Measurements from ENCODE around the gene ZNF550.

The ZNF550 gene

DNA sequence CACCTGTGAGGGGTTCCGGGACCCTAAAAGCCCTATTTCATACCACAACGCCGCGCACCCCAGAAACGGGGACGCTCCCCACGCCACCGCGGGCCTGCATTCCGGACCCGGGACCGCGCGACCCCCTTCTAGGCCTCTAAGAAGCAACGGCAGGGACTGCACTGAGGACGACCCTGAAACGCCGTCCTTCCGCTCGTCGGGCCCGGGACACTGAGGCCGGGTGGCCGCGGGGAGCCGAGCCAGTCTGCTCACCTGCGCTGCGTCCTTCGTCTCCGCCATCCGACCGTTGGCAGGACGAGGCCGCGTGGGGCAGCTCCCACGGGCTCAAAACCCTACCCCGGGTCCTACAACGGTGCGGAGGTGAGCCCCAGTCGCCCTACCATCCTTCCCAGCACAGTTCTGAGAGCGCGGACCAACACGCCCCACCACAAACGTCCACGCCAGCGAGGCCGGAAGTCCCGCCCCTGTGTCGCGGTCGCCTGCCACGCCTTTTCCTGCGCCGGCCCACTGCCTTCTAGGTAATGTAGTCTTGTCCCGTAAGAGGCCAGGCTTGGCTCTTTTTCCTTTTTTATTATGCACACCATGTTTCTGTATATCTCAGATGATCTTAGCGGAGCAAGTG lies at the start of gene ZNF550:
Gene ZNF550 (minus strand): TSS at position 460 of the 622 bp plus-strand sequence. CDS start 181 bp downstream, at position 279.
- peak; percentile 77 for DNase-seq (ENCODE audit: low read depth)

DNA sequence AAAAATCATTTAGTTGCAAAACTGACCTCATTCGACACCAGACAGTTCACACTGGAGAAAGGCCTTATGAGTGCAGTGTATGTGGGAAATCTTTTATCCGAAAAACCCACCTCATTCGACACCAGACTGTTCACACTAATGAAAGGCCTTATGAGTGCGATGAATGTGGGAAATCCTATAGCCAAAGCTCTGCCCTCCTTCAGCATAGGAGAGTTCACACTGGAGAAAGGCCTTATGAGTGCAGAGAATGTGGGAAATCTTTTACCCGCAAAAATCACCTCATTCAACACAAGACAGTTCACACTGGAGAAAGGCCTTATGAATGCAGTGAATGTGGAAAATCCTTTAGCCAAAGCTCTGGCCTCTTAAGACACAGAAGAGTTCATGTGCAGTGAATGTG lies 47.3 kb upstream of the ZNF550 start:
- no peak for DNase-seq (ENCODE audit: low read depth)

DNA sequence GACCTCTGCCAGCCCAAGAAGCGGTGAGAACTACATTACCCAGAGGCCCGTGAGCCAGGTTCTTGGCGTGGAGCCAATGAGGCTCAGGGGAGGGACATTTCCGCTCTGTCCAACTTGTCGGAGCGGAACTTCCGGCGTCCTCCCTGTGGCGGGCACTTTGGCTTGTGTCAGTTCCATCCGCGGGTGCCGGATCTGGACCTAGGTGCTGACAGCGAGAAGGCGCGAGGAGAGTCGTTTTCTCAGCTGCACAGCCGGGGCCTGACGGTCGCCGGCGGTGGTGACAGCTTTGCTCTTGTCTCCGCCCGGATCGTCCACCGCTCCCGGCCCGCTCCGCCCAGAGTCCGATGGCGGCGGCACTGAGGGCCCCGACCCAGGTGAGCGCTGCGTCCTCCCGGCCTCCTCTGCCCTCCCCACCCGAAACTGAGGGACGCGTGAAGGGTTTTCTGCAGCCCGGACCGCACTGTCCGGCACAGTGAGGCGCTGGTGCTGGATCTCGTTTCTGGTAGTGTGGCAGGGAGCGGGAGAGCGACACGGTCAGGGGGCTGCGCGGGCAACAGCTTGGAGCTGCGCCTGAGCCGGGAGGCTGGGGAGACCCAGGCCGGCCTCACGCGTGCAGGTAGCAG lies 40.2 kb upstream of the ZNF550 start, which contains the start of gene ZNF530:
Gene ZNF530 (plus strand): TSS at position 125 of the 623 bp plus-strand sequence. CDS start 4,461 bp downstream, outside the sequence.
- peak; percentile 79 for DNase-seq (ENCODE audit: low read depth)

DNA sequence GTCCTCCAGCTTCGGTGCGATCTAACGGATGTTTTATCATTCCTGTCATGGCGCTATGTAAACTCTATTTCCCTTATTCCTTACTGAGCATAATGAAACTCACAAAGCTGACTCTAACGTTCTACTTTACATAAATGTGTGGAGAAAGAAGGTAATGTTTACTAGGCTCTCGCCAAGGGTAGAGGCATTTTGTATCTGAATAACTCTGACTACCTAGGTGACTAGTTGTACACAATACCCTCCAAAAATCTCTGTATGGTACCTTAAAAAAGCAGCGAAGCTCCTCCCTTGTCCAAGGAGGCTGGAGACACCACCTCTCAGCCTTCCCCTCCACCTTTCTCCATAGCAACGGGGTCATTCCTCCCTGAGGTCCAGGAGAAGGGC lies 39.7 kb upstream of the ZNF550 start:
- no peak for DNase-seq (ENCODE audit: low read depth)

DNA sequence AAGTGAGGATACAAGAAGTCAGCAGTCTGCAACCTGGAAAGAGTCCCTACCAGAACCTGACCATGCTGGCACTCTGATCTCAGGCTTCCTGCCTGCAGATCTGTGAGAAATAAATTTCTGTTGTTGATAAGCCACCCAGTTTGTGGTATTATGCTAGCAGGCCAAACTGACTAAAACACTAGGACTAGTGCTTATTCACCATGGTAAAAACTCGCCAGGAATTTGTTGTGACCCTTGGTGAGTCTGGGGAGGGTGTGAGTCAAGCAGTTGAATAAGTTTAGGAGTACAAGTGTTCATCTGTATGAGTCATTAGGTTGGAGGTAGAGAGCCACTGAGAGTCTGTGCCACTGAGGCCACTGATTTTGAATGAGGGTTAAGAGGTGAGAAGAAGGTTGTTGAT lies 27.9 kb upstream of the ZNF550 start:
- no peak for DNase-seq (ENCODE audit: low read depth)

DNA sequence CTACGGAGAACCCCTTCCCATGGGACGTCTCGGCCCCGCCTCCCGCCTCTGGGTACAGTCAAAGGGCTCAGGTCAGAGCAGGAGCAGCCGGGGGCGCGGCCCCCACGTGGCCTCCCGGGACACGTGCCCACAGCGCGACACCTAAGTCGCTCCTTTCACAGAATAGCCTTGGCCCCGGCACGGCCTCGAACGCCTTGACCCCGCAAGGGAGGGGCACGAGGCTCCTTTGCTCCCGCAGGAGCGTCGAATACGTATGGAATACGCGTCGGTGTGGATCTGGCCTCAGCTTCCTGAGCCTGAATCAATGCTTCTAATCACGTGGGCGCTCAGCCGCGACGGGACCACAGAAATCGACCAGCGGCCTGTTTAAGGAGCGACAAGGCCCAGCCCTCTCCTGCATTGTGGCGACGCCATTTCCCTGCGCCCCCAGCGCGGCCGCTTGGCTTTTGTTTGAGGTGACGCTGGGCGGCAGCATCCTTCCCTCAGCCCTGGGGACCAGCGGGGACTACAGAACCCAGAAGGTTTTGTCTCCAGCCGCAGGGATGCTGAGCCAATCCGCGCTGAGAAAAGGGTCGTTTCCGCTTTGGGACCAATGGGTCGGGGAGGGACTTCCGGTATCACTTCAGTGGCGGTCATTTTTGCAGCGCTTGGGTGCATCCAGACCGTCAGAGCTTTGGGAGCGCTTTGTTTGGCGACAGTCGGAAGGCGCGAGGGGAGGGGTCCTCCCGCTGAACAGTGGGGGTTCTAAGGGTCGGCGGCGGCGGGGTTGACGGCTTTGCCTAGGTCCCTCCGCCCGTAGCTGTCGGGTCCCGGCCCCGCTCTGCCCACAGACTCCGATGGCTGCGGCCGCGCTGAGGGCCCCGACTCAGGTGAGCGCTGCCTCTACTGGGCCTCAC lies 24.1 kb upstream of the ZNF550 start, which contains the start of gene ZIK1:
Gene ZIK1 (plus strand): TSS at position 625 of the 896 bp plus-strand sequence. CDS start 212 bp downstream, at position 837.
- peak; percentile 72 for DNase-seq (ENCODE audit: low read depth)

DNA sequence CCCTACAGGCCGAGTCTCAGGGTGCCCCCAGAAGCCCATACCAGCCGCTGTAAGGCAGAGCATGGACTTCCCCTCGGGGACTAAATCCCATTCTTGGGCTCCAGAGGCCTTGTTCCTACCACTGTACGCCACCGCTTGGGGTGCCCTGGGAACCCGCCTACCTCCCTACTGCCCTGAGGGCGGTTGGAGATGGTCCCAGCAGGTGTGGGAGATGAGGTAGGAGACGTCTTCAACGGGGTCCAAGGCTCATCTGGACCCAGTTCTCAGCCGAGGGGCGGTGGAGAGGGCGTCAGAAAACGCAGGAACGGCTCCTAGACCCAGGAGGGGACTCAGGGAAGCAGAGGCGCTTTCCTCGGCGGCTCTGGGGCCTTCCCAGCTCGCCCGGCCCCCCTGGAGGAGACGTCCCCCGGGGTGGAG lies 23.4 kb upstream of the ZNF550 start:
- no peak for DNase-seq (ENCODE audit: low read depth)

DNA sequence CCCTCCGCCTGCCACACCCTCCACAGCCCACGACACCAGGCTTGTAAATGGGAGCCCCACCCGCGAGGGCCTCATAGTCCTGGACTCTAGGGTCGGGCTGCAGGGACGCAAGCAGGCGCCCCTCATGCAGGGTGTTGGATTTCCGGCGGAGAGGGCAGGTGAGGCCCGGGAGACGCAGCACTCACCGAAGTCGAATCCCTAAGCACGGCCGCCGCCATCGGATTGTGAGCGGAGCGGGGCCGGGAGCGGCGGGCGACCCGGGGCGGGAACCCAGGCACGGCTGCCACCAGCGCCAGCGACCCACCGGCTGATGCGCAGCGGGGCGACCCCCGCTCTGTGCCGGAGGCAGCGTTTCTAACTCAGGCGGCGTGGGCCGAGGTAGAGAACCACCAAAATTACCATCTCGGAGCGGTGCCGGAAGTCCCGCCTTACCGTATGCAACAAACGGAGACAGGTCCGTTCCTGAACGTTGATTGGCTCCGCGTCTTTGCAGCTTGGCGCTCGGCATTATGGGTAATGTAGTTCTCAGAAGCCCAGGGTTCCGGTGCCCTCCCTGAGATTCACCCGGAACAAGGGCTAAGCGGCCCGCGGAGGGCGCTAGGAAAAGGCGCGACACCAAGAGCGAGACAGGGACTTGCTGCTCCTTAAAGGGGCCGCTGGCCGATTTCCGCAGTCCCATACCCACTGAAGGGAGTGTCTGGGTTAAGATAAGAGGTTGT lies 19.0 kb upstream of the ZNF550 start, which contains the start of gene ZNF416:
Gene ZNF416 (minus strand): TSS at position 425 of the 719 bp plus-strand sequence. CDS start 207 bp downstream, at position 218.
- DNase-seq (ENCODE audit: low read depth): peak; percentile 85

DNA sequence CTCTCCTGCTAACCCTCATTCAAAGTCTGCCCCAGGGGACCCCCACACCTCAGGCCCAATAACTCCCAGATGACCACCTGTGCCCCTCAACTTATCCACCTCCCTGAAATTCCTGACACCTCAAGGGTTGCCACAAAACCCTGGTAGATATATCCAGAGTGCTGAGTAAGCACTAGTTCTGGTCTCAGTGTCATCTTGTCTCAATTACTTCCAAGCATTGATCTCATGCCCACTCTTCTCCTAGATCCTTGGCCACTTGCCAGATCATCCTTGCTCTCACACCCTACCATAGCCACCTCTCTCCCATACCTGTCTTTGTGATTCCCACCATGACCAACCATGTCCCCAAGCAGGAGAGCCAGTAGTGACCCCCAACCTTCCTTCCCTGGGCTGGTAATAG lies 17.0 kb upstream of the ZNF550 start:
- no peak for DNase-seq (ENCODE audit: low read depth)

DNA sequence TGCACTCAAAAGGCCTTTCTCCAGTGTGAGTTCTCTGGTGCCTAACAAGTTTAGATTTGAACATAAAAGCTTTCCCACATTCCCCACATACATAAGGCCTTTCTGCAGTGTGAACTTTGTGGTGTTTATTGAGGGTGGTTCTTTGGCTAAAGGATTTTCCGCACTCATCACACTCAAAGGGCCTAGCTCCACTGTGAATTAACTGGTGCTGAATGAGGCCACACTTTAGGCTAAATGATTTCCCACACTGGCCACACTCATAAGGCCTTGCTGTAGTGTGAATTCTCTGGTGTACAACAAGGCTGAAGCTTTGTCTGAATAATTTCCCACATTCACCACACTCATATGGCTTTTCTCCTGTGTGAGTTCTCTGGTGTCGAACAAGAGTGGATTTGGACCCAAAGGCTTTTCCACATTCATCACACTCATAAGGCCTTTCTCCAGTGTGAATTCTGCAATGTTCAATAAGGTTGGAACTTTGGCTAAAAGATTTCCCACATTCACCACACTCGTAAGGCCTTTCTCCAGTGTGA lies 12.8 kb upstream of the ZNF550 start:
- no peak for DNase-seq (ENCODE audit: low read depth)

DNA sequence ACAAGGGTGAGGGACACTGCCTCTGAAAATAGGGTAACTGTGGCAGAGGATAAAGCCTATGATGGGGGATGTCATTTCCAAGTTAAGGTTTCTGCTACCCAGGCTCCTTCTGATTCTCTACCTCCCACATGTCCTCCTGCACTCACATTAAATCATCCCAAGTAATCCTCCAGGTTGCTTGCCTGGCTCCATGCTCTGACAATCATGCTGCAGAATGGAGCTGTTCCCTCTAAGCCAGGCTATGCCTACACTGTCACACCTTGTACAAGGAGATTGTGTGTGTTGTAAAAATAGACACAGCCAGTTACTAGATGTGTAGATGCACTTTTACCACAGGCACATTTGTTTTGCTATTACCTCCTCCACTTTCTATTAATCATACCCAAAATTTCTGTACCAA lies 11.0 kb upstream of the ZNF550 start:
- DNase-seq (ENCODE audit: low read depth): no peak

DNA sequence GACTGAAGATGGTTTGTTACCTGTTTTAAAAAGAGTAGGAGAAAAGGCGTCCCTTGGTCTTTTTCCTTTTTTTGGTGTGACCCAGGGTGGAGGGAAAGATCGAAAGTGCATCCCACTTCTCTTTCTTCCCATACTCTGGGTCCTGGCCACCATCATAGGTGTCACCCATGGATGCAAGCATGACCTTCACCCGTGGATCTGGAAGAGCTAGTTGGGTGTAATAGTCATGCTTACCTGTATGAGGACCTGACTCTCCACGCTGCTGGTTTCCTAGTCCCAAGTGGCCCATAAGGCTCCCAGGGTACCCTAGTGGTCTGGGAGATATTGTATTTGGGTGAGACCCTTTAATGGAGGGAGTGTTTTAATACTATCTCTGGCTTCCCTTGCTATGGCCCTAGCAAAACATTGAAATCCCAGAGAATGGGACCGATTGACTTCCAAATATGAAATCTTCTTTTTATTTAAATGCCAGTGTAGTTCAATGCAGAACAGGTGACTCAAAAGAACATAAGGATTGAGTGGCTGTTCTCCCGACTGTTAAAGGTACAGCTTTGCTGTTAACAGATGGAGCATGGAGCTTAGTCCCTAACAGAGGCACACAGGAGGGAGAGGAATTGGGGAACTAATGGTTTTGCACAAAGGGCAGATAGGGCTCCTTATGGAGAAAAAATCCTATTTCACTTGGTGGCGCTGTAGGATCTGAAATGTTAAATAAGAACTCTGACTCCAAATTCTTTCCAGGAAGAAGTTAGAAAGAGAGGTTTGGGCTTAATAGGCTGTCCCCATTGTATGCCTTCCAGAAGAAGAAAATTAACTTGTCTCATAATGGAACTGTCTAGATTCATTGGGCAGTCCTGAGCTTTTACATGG lies 7.0 kb upstream of the ZNF550 start:
- no peak for DNase-seq (ENCODE audit: low read depth)

DNA sequence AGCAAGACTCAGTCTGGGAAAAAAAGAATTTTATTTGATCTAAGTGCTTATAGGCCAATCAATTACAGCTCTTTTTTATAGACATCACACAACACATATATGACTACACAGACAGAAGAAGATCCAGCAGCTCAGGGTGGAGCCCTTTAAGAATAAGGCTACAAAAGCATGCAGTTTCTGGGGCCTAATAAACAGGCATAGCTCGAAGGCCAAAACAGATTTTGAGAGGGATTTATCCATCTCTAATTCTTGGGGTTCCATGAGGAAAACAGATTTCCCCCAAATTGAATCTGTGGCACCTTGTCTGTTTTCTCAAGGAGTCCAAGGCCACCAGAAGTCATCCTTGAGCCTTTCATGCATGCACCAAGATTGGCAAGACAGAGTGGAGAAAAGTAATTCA lies 3.9 kb upstream of the ZNF550 start:
- no peak for DNase-seq (ENCODE audit: low read depth)

DNA sequence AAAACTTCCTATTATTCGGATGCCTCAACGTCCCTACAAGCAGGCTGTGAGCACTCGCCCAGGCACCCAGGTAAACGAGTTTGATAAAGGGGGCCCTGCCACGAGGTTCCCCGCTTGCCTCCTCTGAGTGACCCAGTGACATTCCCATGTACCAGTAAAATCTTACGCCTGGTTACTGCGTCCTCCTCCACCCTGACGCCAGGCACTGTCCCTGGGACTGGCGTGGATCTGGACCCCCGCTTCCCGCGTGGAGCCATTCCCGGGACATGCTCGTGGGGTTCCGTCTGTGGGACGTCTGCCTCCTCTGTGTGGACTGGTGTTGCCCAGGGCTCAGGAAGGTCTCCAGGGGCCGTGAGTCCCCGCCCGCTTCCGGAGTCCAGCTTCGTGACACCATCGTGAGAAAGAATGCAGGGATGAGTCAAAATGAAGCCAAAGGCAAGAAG lies 407 bp upstream of the ZNF550 start:
- DNase-seq (ENCODE audit: low read depth): no peak

DNA sequence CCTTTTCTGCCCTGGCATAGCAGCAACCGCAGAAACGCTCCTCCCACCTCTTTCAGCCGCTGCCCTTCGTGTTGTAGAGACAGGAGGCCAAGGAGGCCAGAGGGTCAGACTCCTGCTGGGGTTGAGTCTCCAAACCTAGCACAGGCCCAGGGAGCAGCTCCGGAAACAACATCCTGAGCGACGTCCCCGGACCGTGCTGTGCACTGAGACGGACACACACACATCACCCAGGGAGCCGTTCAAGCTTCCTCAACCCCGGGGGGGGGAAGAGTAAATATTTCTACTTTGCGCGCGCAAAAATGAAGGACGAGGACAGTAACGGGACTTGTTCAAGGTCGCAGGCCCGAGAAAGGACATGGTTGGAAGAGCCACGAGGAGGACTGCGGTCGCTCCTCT lies 657 bp downstream of the ZNF550 start:
- no peak for DNase-seq (ENCODE audit: low read depth)

DNA sequence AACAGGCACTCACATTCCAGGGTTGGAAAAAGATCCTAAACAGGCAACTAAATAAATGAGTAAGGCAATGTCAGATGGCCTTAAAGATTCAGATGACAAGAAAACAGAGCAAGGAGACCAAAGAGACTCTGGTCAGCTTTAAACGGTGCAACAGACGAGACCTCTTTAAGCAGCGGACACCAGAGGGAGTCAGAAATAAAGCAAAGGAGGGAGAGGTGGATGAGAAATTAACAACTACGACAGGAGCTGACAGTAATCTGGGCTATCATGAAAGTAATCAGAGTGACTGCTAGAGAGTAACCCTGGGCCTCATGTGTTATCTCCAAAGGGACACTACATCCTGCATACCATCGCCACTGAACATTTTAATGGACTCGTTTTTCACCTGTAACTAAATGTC lies 1.1 kb downstream of the ZNF550 start:
- no peak for DNase-seq (ENCODE audit: low read depth)

DNA sequence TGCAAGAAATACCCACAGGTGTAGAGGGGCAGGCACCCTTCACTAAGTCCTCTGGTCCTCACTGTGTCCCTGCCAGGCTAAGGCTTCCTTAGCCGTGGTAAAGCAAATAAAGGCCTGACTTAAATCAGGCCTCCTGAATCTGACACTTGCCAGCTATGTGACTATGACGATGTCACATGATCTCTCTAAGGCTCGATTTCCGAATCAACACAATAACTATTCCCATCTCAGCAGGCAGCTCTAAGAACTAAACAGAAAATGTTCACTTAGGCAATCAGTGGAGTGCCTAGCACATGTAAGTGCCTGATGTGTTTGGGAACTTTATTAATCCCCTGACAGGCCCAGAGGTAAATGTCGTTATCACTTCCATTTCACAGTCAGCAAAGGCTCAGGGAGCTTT lies 2.0 kb downstream of the ZNF550 start:
- DNase-seq (ENCODE audit: low read depth): no peak

DNA sequence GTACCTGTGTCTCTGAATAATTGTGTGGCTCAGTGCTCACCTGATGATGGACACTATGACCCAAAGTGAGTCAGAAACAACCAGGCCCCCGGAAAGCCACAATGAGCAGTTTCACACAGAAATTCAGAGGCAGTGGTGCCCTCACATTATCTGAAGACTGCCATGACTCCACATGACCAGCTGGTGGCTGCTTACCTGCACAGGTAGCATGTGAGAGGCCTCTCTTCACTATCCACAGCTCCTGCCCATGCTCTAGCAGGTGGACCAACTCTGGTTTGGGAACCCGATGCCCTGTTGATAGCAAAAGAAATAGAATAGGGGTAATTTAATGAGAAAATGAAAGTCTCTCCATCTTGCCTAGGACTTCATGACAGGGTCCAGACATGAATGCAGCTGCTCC lies 7.2 kb downstream of the ZNF550 start:
- no peak for DNase-seq (ENCODE audit: low read depth)

DNA sequence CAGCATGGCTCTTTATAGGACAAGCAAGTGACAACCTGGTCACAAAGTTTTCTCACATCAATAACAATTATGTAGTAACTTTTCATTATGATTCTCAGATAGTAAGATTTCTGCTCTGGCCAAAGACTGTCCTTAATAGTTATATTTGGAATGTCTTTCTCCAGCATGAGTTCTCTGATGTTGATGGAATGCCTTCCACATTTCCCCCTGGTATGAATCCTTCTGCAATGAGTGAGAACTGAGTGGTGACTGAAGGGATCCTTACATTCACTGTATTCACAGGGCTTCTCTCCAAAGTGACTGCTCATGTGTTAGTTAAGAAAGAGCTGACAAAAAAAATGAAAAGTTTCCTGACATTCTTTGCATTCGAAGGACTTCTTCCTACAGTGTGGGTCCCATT lies 13.2 kb downstream of the ZNF550 start:
- DNase-seq (ENCODE audit: low read depth): no peak

DNA sequence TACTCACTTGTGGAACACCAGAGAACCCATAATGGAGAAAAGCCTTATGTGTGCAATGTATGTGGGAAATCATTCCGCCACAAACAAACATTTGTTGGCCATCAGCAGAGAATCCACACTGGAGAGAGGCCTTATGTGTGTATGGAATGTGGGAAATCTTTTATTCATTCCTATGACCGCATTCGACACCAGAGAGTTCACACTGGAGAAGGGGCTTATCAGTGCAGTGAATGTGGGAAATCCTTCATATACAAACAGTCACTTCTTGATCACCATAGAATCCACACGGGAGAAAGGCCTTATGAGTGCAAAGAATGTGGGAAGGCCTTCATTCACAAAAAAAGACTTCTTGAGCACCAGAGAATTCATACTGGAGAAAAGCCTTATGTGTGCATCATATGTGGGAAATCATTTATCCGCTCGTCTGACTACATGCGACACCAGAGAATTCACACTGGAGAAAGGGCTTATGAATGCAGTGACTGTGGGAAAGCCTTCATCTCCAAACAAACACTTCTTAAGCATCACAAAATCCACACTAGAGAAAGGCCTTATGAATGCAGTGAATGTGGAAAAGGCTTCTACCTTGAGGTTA lies 21.6 kb downstream of the ZNF550 start:
- DNase-seq (ENCODE audit: low read depth): no peak

Measured in activated T-cell treated with anti-CD3 and anti-CD28 coated beads for 1 hour (primary cell).